T-helper 2 cell (primary cell): ENCODE results near the gene TEX30.
"Not testable (repeated sequence)": the region's sequence is repeated elsewhere in the genome, so short reads cannot be mapped to it uniquely, and the experiment has no call there.

Experiments used
- DNase-seq, 5 experiments: peaks; one replicate each; pipeline versions ENCODE4 v3.0.0 to v3.0.0-alpha.2; 2012 to 2022
- total RNA-seq, 2 donors: gene quantifications; one replicate each; lab custom pipeline; 2026; lab: John Stamatoyannopoulos, UW

Gene TEX30
- 7.2 to 12.2 reads per million in 2 donors for total RNA-seq

DNA sequence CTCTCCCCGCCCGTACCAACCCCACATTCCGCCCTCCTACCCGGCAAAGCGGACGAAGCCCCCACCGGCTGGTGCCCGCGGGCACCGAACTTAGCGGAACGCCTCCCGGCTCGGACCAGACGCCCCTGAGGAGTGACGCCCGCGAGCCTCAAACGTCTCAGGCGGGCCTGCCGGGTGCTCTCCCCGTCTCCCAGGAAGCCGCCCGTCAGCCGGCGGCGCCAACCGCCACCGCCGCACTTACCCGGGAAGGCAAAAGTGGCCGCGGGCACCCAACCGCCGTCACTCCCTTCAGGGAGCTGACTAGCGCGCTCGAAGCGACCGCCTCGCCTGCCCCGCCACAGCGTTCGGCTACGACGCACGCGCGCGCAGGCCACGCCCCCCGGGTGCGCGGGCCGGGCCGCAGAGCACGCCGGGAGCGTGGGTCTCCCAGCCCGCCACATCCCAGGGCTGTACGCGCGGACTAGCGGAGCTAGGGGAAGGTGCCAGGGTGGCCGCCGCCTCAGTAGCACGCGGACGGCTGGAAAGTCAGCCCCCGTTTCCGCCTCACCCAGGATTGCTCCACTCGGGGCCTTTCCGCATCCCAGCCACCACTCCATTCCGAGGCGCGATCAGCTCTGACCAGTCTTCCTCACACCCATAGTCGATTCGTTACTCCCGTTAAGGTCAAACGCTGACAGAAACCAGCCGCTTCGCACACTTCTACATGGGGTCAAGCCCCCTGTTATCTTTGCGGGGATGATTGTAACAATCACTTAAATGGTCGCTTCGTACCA lies at the start of gene TEX30:
Gene TEX30 (minus strand): TSS at position 346 of the 773 bp plus-strand sequence. CDS start 3,760 bp downstream, outside the sequence.
- DNase-seq, result peak; percentile 73 to 95 (median 80)

DNA sequence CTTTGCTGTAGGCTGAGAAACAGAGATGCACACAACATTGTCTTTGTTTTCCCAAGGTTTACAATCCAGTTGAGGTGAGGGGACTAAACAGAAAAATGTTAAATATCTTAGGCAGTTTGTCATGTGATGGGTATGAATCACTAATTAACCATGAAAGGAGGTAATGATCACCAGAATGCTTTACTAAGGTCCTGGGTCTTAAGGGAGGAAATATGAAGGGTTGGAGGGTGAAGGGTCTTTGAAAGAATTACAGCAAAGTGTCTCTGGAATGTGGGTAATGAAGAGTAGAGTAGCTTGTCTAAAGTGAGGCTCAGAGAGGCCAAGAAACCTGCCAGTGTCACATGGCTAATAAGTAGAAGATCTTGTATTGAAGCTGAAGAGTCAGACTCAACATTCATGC lies 44.3 kb upstream of the TEX30 start:
- no peak for DNase-seq

DNA sequence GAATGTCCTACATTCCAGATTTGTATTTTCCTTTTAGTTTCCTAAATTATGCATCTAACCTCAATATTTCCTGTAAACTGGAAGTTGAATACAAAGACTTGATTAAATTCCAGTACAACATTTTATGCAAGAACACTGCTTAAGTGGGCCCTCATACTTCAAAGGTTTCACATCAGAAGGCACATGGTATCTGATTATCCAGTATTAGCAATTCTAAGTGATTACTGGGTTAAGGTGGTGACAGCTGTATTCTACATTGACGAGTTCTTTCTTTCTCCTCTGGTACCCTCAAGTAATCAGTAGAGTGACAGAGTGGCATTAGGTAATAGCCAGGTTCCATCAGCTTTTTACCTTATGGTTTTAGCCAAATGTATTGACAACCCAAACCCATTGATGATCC lies 43.7 kb upstream of the TEX30 start:
- DNase-seq, result no peak

DNA sequence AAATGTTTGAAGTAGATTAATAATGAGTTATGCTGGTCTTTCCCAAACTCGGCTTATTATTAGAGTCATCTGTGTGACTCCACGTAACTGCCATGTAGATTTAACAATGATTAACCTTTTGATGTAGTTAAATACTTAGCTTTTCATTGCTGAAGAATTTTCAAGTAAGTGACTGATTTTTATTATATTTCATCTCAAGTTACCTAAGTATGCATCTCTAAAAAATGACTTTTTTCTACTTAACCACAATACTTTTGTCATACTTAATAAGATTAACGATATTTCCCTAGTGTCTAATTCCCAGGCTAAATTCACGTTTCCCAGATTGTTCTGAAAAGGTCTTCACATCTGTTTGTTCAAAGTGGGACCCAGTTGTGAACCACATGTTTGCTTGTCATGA lies 43.1 kb upstream of the TEX30 start:
- no peak for DNase-seq

DNA sequence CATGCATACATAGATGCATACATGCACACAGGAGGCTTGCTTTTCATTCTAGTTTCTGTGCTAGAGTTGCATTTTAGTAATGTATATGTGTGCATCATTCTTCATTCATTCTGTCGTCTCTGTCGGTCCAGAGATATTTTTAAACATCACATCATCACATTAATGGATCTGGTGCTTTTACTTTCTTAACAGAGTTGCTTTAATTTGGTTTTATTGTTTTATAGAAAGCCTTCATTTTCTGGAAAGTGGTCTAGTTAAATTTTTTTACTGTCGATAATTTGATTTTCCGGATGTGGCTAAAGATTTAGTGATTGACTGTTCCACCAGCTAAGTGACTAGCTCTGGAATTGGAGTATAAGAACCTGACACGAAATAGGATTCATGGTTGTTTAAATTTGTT lies 42.2 kb upstream of the TEX30 start:
- no peak for DNase-seq

DNA sequence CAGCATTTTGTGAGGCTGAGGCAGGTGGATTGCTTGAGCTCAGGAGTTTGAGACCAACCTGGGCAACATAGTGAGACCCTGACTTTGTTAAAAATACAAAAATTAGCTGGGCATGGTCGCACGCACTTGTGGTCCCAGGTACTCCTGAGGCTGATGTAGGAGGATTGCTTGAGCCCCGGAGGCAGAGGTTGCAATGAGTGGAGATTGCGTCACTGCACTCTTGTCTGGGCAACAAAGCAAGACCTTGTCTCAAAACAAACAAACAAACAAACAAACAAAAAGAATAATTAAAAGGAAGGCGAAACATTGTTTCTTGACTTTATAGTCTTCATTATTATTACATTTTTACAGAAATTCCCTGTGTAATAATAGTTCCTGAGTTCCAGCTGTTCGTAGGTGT lies 41.2 kb upstream of the TEX30 start:
- no peak for DNase-seq

DNA sequence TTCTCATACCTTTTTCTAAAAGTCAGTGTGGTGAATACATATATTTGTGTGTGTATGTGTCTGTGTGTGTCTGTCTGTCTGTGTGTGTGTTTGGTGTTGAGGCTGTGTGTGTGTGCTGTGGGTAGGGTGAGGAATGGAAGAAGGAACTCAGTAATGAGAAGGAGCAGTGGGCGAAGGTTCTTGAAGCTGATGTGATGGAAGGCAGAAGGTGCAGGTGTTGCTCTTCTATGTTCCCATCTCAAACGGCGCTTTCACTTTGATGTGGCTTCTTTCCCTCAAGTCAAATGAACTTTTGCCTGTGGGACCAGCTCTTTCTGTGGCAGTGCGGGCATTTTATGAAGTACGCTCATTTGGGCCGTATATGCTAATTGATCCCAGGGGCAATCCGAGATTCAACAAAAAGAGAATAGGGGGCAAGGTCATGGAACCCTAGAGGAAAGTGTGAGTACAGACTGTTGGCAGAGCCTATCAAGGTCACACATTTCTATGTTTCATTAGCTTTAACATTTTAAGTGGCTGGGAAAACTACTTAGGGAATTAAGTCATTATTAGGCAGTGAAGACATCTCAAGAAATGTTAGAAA lies 40.5 kb upstream of the TEX30 start:
- DNase-seq, result no peak

DNA sequence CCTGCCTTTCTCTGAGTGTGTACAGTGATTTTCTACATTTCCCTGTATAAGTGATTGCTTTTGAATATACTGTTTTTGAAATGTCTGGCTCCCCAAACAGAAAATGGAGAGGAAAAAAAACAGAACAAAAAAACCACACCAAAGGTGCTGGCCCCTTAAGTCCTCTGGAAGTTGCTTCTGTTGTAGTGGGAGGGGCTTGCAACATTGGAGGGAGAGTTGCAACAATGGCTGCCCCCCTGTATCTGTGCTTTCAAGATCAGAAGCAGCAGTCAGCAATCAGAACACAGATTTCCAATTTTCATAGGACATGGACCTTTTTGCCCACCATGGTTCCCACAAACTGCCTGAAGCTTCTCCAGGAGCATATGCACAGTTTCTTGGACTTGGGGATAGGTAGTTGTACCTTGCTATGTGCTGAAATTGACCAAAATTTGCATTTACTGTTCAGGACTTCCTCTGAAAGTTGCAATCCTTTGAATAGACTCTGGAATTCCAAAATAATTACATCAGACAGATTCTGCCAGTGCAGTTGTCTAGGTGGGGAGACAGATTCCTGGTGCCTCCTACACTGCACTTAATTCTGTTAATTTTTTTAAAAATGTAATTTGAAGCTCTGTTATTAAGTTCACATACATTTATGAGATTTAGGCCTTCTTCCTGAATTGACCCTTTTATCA lies 39.2 kb upstream of the TEX30 start:
- DNase-seq, result peak in 1 of 5 experiments; percentile 16

DNA sequence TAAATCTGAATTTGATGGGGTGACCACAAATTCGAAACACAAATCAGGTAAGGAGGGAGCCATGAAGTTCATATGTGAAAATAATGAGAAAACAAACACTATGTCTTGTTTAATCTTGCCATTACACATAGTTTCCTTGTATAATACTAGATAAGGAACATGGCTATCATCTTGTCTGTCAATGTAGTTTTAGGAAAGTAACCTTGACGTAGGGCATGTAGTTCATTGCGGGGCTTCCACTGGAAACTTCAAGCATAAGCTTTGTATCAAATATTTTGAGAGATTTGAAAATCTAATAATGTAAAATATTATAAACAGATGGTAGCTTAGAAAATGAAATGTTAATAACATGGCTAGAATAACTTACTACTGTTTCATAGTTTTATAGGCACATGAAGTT lies 34.1 kb upstream of the TEX30 start:
- no peak for DNase-seq

DNA sequence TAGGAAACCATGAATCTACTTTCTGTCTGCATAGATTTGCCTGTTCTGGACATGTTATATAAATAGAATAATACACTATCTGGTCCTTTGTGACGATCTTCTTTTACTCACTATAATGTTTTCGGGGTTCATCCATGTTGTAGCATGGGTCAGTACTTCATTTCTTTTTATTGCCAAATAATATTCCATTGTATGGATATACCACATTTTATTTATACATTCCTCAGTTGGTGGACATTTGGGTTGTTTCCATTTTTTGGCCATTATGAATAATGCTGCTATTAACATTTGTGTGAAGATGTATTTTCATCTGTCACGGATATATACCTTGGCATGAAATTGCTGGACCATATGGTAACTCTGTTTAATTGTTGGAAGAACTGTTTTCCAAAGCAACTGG lies 32.1 kb upstream of the TEX30 start:
- DNase-seq, result no peak

DNA sequence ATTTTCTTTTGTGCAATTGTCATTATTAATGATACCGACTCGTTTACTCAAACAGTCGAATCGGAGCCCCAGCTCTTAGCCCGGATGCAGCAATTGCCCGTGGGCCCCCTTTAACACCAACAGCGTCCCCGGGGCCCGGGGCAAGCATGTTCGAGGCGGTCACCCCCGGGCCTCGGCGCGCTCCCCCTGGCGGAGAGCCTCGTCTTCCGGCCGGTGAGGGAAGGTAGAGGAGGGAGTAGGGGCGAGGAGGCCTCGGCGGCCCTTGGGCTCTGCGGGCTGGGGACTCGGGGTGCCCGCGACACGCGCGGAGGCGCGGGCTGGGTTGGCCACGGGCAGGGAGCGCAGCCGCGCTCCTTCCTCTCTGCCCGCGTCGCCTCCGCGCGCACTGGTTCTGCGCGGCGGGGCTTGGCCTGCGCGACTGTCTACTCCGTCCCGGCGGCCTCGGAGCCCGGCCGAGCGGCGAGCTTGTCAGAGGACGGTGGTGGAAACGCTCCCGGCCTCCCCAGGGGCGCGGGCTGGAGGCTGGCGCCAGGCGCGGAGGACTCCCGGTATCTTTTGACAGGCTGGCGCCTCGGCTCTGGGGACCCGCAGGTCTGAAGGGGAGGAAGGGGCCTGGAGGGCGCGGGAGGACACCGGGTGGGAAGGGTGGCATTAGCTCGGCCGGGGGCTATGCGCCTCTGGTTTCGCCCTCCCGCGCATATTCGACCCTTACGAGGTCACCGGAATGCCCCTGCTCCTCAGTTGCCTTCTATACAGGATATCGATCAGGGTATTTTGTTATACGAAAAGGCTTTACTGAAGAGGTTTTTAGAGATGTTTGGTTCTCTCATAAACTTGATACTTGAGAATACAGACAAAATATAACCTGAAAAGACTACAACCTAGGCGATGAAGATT lies 26.8 kb upstream of the TEX30 start:
- peak; percentile 66 to 88 (median 79) for DNase-seq

DNA sequence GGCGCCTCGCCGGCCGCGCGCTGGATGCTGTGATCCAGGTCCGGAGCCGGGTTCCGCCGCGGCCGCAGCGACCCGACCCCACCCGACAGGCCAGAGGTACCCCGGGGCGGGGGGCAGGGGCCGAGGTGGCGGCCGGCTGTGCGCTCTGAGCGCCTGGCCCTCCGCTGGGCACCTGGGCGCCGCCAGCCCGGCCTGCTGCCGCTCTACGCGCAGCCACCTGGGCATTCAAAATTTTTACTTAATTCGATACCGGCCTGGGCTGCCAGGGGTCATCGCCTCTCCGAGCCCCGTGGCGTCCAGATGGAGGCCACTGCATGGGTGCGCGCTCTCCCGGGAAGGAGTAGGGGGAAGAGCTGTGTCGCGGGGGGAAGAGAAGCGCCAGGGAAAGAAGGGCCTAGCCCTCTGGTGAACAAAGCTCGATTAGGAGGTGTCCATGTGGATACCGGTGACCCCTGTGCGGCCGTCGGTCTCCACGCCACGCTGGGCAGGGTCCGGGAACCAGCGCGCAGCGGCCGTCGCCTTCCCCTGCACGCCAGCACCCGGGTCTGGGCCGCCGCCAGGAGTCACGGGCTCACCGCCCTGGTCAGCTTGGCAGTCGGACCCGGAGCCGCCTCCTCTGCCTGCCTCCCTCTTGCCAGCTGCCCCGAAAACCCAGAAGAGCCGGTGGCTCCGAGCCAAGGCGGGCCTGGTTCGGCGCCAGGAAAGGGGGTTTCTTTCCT lies 26.0 kb upstream of the TEX30 start:
- peak in 1 of 5 experiments; percentile 21 for DNase-seq

DNA sequence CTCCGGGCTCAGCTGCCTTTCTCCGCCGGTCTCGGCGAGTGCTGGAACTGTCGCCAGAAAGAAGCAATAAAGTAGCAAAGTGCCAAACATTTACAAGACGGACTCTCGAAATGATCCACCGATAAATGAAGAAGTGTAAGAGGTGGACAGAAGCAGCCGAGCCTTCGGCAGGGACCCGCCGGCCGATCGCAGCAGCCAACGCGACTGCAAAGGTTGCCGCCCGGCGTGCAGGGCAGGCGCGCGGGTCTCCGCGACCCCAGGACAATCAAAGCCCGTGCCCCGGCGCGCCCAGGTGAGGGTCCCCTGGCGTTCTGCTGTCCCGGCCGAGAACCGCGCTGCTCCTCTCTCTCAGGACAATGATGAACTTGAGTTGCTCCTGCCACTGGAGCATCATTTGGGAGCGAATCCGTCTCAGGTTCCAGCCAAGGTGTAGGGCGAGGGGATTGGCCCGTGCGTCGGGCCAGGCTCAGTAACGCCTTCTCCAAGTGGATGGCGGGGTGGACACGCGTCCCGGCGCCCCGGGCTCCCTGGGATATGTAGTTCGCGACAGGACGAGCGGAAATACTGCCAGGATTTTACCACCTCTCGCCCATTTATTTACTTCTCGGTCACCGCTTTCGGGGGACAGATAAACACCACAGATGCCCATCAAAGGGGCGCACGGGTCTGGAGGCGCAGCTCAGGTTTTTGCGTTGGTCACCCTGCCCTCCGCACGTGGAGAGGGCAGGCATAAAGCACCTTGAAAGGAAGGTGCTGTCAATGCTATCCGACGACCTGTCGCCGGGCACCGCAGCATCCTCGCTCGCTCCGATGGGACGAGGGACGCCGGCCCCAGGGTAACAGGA lies 25.2 kb upstream of the TEX30 start, which contains the start of the genes BIVM and POGLUT2:
Gene BIVM (plus strand): TSS at position 539 of the 845 bp plus-strand sequence. CDS start 8,149 bp downstream, outside the sequence.
Gene POGLUT2 (minus strand): TSS at position 396 of the 845 bp plus-strand sequence. CDS start 306 bp downstream, at position 90.
- peak; percentile 36 to 93 (median 69) for DNase-seq

DNA sequence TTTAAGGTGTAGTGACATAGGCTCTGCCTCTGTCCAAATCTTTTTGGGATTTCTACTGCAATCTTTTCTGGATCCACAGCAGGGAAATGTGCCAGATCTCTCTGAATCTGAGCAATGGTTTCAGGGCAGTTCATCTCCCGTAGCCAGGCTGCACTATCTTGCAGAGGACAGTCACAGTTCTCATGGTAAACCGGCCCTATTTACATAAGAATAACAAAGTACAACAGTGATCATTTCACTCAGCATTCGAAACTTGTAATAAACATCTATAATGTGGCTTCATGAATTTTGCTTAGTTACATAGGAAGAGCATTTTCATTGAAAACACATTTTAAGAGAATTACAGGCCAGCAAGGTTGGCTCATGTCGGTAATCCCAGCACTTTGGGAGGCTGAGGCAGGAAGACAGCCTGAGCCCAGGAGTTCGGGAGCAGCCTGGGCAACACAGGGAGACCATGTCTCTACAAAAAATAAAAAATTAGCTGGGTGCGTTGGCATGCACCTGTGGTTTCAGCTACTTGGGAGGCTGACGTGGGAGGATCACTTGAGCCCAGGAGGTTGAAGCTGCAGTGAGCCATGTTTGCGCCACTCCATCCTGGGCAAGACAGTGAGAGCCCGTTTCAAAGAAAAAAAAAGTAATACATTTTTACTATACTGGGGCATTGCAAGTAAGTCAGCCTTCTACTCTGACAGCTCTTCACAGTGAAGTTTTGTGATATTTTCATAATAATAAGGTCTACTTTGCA lies 20.2 kb upstream of the TEX30 start:
- no peak for DNase-seq

DNA sequence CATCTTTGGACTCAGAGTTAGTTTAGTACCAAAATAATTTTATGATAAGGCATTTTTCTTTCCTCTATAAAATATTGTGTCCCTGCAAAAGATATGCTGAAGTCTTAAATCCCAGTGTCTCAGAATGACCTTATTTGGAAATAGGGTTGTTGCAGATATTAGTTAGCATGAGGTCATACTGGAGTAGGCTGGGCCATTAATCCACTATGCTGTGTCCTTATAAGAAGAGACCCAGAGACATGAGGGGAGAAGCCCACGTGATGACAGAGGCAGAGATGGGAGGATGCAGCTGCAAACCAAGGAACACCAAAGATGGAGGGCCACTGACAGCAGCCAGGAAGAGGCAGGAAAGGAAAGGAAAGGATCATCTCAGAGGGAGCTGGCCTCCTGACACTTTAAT lies 18.8 kb upstream of the TEX30 start:
- no peak for DNase-seq

DNA sequence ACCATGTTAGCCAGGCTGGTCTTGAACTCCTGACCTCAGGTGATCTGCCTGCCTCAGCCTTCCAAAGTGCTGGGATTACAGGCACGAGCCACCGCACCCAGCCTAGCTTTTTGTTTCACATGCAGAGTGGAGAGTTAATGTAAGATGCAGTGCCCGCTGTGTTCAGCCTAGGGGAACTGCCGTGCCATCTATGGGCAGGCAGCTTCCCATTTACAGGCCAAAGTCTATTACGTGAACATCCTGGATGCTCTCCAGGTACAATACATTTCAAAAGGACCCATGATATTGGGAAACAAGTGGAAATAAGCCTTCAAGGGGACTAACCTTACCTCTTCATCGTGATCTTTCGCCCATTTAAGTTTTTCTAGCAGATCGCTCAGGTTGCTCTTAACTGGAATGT lies 15.1 kb upstream of the TEX30 start:
- DNase-seq, result no peak

DNA sequence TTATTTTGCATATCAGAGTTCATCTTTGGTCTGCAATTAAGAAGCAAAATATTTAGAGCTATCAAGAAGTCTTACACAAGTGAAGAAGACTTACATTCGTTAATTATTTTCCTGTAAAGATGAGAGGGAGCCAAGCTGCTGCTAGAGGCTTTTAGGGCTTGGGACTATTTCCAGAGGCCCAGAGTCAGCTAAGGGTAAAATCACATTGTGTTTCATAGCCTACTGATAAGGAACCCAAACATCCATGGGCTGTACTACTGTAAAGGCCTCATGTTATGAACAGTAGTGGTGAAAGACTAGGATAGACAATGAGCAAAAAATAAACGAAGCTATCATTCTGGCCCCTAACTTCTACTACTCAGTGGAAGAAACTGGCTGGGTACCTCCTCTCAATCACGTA lies 10.9 kb upstream of the TEX30 start:
- DNase-seq, result no peak

DNA sequence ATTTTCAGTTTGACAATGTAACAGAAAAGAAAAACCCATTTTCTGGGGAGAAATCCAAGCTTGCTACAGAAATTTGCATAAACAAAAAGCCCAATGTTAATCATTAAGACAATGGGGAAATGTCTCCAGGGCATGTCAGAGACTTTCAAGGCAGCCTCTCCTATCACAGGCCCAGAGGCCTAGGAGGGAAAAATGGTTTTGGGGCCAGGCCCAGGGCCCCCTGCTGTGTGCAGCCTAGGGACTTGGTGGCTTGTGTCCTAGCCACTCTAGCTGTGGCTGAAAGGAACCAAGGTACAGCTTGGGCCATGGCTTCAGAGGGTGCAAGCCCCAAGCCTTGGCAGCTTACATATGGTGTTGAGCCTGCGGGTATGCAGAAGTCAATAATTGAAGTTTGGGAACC lies 8.0 kb upstream of the TEX30 start:
- DNase-seq, result no peak

DNA sequence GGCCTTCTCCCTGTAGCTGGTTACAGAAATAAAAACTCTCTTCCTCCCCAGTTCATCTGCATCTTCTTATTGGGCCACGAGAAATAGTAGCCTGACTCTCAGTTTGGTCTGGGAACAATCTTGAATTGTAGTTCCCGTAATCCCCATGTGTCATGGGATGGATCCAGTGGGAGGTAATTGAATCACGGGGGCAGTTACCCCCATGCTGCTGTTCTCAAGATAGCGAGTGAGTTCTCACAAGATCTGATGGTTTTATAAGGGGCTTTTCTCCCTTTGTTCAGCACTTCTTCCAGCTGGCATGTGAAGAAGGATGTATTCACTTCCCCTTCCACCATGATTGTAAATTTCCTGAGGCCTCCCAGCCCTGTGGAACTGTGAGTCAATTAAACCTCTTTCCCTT lies 7.1 kb upstream of the TEX30 start:
- not testable (repeated sequence) for DNase-seq
